ENCODE data around the gene PDCD2L. TPM values are rescaled to one million over a fixed set of nuclear protein-coding genes. Genes with fewer than 3 reads are reported as not detected.
"Not testable (repeated sequence)": the region's sequence is repeated elsewhere in the genome, so short reads cannot be mapped to it uniquely, and the experiment has no call there.

The PDCD2L gene
- total and polyA plus RNA-seq, 12 donors, result 7.6 to 26.1 (median 12.9) TPM

DNA sequence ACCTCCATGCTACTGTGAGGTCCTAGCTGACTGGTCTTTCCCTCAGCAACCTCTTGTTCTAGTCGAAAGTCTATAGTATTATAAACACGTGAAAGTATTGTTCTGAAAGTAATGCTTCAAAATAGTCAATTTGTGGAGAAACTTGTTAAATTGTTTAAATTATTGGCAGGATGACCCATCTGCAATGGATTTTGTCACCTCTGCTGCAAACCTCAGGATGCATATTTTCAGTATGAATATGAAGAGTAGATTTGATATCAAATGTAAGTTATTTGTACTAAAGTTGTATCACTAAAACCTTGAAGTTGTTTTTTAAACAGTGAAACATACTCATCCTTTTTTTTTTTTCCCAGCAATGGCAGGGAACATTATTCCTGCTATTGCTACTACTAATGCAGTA lies 49.9 kb downstream of the PDCD2L start:
- Histone ChIP-seq H3K27me3 (no peaks in the 10 kb centered on the region), H3K36me3 (replicated peaks in 1 of 2) (peaks cover 0 to 66% of the 10 kb centered on the region in 2 donors), H3K9me3 (replicated peaks in 1 of 3) (no peaks in the 10 kb centered on the region), H3K27ac (no peak overlapping the region), H3K4me1 (replicated peaks in 1 of 2) (no peaks in the 10 kb centered on the region), H3K4me3 (no peak overlapping the region)
- DNase-seq, result no peak
- intact Hi-C loops (cut with DNase I), result no loop called here
- 86 to 96% (median 89%) methylated on average over 2 of the region's 2 CpGs for WGBS, 4 donors
- TF ChIP-seq, protein P1, sequence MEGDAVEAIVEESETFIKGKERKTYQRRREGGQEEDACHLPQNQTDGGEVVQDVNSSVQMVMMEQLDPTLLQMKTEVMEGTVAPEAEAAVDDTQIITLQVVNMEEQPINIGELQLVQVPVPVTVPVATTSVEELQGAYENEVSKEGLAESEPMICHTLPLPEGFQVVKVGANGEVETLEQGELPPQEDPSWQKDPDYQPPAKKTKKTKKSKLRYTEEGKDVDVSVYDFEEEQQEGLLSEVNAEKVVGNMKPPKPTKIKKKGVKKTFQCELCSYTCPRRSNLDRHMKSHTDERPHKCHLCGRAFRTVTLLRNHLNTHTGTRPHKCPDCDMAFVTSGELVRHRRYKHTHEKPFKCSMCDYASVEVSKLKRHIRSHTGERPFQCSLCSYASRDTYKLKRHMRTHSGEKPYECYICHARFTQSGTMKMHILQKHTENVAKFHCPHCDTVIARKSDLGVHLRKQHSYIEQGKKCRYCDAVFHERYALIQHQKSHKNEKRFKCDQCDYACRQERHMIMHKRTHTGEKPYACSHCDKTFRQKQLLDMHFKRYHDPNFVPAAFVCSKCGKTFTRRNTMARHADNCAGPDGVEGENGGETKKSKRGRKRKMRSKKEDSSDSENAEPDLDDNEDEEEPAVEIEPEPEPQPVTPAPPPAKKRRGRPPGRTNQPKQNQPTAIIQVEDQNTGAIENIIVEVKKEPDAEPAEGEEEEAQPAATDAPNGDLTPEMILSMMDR (IDR thresholded peaks at IDR 0.05), result no peak
- TF ChIP-seq POLR2A (IDR thresholded peaks at IDR 0.05), result no peak

GRCh38 chr19:34454685-34455084 lies 50.5 kb downstream of the PDCD2L start:
- Histone ChIP-seq H3K27me3 (no peaks in the 10 kb centered on the region), H3K4me3 (no peak overlapping the region), H3K4me1 (replicated peaks in 1 of 2) (no peaks in the 10 kb centered on the region), H3K9me3 (replicated peaks in 1 of 3) (no peaks in the 10 kb centered on the region), H3K27ac (no peak overlapping the region), H3K36me3 (replicated peaks in 1 of 2) (peaks cover 0 to 72% of the 10 kb centered on the region in 2 donors)
- no peak for TF ChIP-seq POLR2A (IDR thresholded peaks at IDR 0.05)
- TF ChIP-seq, protein P1 (IDR thresholded peaks at IDR 0.05), result no peak
- WGBS, 4 donors, result 90 to 95% (median 93%) methylated on average over 3 of the region's 3 CpGs
- intact Hi-C loops (cut with DNase I), result no loop called here
- DNase-seq, result no peak

- 91 to 92% (median 92%) methylated on average over 16 to 17 of the region's 17 CpGs for WGBS, 4 donors
- peaks cover 0 to 74% of the 10 kb centered on the region in 2 donors for H3K36me3 ChIP-seq (replicated peaks in 1 of 2)
Observed at GRCh38 chr19:34455783-34456480, 51.7 kb downstream of the PDCD2L start.

GRCh38 chr19:34457446-34457845 lies 53.2 kb downstream of the PDCD2L start:
- H3K27ac ChIP-seq, result no peak overlapping the region
- no peak for DNase-seq
- H3K27me3 ChIP-seq, result no peaks in the 10 kb centered on the region
- WGBS, 4 donors, result 68 to 88% (median 78%) methylated on average over 4 of the region's 4 CpGs
- intact Hi-C loops (cut with DNase I), result no loop called here
- H3K9me3 ChIP-seq (replicated peaks in 1 of 3), result no peaks in the 10 kb centered on the region
- peaks cover 0 to 76% of the 10 kb centered on the region in 2 donors for H3K36me3 ChIP-seq (replicated peaks in 1 of 2)
- peaks cover 6 to 10% of the 10 kb centered on the region in 2 donors for H3K4me1 ChIP-seq (replicated peaks in 1 of 2)
- no peak overlapping the region for H3K4me3 ChIP-seq
- TF ChIP-seq POLR2A (IDR thresholded peaks at IDR 0.05), result no peak
- TF ChIP-seq, protein P1 (IDR thresholded peaks at IDR 0.05), result no peak

More at GRCh38 chr19:34455783-34456480, 51.7 kb downstream of the PDCD2L start:
- H3K27me3 ChIP-seq; DNase-seq; H3K4me1 ChIP-seq (replicated peaks in 1 of 2); intact Hi-C loops (cut with DNase I); H3K9me3 ChIP-seq (replicated peaks in 1 of 3); H3K27ac ChIP-seq; H3K4me3 ChIP-seq: not testable (repeated sequence)

GRCh38 chr19:34458677-34459076 lies 54.5 kb downstream of the PDCD2L start:
- Histone ChIP-seq H3K27me3 (no peaks in the 10 kb centered on the region), H3K9me3 (replicated peaks in 1 of 3) (no peaks in the 10 kb centered on the region), H3K4me1 (replicated peaks in 1 of 2) (peaks cover 6 to 10% of the 10 kb centered on the region in 2 donors), H3K4me3 (no peak overlapping the region), H3K27ac (no peak overlapping the region), H3K36me3 (replicated peaks in 1 of 2) (peaks cover 0 to 76% of the 10 kb centered on the region in 2 donors)
- TF ChIP-seq POLR2A (IDR thresholded peaks at IDR 0.05), result no peak
- TF ChIP-seq, protein P1 (IDR thresholded peaks at IDR 0.05), result no peak
- DNase-seq, result no peak
- intact Hi-C loops (cut with DNase I), result no loop called here
- WGBS, 4 donors, result 88 to 94% (median 91%) methylated on average over 5 of the region's 5 CpGs
